Hematopoietic multipotent progenitor cell treated with erythropoietin and hydrocortisone succinate and interleukin-3 and kit ligand, for 4 days (in vitro differentiated cells): ENCODE measurements around the gene ATP10A.

Source experiments
- DNase-seq: peaks from one replicate; pipeline ENCODE4 v3.0.0-alpha.2; 2015

ATP10A gene

DNA sequence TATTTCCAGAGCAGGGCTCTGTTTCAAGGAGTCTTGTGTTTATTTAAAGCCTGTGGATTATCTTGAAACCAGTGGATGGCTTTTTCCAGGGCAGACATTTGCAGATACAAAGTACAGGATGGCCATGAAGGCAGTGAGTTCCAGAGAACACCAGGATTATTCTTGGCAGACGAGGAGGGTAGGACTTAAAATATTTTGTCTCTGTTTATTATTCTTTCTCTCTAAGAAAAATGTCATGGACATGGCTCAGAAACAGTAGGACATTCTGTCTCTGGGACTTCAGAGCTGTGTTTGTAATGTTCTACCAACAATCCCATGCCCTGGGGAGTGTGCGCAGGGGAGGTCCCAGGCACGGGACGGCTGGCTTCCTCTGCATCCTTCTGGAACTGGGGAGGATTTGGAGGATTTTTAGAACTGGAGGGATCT is 125.9 kb downstream of the ATP10A start:
- DNase-seq = no peak

DNA sequence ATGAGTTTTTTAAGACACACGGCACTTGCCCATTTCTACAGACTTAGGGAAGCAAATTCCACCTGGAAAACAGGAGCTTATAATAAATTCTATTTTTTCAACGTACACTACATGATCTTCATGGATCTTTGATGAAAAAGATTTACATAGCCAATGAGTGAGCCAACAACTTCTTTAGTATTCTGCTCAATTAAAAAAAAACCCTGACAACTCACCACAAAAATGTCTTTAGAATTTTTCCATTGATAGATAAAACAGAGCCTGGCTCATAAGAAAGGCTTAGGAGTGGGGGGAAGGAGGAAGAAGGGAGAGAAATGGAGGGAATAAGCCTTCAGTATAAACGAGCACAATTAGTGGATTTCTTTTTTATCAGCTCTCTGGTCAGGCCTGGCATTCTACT is 126.7 kb downstream of the ATP10A start:
- DNase-seq = no peak

DNA sequence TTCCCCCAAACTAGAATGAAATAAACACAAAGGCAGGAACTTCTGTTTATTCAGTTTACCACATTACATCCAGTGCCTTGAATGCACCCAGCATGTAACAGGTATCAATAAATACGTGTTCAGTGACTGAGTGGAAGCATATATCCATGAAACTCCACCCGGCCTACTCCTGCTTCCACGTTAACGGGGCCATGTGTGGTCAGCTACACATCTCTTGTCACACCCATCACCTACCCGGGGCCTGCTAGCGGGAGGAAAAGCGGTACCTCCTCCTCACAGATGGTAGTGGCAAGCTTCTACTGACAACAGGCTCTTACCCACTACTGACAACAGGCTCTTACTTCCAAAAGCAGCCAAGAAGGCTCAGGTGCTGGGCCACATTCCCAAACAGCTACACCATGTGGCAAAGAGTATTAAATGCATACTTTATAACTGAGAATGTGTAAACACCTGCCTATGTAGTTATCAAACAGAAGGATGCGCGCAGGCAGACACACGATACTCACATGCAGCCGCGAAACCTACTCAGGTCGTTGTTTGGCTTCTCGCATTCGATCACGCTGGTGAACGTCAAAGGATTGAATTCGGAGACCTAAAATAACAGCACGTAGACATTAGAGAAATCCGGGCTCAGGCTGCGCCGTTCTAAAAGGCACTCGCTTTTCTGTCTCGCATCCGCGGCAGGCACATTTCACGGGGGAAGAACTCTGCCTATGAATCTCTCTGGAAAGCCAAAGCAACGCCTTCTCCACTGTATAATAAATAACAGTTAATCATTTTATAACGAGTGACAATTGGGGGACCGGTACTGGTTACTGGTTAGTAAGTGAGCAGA is 127.4 kb downstream of the ATP10A start:
- DNase-seq = no peak

DNA sequence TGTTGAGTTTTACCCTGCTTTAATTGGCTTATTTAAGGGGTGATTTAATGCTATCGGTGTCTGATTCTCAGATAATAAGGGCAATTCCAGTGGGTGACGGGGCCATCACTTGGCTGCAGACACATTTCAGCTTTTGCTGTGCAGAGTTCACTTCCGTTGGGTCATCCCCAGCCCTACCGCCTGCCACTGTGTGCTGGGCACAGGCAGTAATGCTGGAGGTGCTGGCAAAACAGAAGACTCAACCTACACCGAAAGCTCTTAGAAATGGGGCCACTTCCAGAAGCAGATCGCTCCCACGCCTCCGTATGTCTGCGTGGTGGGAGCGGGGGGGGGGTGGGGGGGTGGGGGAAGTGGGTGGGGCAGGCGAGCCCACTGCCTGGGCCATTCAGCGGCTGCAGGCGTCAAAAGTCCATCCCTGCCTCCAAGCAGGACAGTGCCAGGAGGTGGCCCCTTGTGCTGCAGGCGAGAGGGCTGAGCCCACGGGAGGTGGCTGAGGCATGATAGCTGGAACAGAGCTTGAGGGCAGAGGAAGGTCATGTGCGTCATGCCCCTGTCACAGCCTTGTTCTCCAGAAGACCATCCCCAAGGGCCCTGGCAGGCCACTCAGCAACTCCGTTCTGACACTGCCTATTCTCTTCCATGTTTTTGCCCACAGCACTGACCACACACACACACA is 128.3 kb downstream of the ATP10A start:
- DNase-seq = no peak

DNA sequence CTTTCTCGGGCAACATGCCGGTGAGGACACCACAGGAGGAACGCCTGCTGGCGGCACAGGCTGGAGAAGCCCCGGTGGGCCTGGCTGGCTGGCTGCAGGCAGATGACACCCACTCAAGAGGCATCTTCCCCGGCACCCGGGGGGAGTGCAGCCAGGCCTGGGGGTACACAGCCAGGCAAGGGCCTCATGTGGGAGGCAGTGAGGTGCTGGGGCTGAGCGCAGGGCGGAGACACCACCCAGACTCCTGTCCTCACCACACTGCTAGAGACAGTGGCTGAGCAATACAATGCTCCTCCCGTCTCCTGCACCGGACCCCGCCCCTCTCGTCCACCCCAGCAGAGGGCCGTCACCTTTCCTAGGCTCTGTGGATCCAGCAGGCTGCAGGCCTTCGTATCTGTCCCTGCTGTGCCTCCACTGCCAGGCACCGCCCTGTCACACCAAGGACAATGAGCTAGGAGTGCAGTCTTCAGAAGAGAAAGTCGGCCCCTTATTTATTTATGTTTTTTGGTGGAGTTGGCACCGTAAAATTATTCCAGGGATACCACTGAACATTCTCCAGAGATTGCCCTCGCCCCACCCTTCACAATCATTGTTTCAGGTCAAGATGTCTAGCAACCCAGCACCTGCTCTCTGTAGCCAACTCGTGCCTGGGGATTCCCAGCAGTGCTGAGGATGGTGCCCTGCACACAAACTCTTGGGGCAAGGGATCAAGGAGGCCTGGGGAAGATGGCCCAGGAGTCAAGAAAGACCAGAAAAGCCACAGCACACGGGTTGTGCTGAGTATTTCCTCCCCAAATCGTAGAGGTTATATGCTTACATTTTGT is 129.1 kb downstream of the ATP10A start:
- no peak for DNase-seq

DNA sequence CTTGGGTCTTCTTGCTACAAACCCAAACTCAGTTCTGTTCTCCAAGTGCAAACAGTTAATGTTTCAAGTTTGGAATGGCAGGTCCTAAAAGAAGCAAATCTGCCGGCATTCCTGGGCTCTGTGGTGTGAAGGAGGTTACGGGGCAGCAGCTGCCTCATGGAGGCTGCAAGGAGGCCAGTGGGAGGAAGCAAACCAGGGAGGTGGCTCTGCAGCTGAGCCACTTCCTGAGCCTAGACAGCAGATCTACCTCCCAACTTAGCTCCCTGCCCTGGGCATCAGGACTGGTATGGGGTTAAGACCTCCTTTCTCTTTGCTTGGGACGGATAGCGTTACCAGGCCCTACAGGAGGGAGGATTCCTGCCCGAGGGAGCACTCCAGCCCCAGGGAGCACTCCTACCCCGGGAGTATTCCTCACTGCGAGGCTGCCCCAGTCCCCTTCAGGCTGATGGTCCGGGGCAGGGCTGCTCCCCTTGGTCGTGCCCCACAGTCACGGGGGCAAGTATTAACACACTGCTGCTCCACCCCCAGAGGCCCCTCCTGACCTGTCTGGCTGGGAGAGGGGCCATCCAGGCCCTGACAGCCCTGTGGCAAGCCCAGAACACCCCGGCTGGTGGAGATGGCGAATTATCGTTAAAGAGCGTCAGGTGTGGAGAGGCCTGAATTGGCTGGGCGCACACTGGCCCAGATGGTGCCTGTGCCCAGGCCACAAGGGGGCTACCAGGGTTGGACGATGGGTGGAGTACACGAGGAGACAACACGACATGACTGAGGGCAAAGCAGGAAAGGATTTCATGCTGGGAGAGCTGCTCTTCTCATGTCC is 129.9 kb downstream of the ATP10A start:
- DNase-seq = no peak

DNA sequence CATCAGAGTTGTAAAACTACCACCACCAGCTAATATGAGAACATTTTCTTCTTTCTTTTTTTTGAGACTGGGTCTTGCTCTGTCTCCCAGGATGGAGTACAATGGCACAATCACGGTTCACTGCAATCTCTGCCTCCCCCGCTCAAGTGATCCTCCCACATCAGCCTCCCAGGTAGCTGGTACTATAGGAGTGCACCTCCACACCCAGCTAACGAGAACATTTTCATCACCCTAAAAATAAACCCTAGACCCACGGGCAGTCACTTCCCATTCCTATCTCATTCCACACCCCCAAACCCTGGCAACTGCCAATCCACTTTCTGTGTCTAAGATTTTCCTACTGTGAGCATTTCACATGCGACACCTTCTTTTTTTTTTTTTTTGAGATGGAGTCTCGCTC is 130.9 kb downstream of the ATP10A start:
- no peak for DNase-seq

DNA sequence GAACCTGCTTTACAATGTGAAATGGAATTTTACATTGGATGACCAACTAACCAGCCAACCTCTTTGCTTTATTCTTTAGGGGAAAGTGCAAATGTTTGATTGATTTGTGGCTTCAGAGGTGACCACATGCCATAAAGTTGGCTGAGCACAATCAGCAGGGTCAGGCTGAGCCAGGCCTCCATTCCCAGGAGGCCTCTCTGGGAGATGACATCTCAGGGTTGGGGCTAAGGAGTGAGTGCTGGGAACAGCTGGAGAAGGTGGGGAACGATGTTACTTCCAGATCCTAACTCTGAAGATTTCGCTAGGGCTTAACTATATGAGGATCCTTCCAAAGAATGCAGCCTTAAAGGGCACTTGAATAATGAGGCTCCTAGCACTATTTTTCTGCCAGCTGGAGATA is 131.7 kb downstream of the ATP10A start:
- DNase-seq = no peak

DNA sequence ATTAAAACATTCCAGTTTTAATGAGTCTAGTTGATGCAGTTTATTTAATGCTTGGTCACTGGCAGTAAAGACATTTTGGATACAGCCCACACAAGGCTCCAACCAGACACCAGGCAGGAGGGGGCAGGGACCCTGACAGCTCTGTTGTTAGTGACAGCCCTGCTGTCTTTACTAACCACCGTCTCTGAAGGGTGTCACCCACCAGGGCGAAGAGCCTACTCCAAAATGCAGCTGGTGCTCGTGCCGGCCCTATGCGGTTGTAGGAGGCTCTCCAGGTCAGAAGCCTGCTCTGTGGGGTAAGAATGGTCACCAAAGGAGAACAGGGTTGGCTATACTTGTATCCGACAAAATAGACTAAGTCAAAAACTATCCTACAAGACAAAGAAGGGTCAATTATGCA is 132.2 kb downstream of the ATP10A start:
- DNase-seq = no peak

DNA sequence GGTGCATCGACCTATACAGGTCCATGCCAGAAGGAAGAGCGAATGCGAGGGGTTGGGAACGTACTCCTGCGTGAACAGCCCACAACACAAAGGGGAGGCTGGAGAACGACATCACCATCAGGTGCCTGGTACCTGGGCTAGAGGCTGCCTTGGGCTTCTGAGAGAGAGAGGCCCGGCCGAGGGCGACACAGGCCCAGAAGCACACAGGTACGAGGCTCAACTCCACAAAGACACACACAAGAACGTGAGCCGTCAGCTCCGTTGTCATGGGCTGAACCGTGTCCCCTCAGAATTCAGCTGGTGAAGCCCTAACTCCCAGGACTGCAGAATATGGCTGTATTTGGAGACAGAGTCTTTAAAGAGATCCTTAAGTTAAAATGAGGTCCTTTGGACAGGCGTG is 134.3 kb downstream of the ATP10A start:
- DNase-seq = no peak

DNA sequence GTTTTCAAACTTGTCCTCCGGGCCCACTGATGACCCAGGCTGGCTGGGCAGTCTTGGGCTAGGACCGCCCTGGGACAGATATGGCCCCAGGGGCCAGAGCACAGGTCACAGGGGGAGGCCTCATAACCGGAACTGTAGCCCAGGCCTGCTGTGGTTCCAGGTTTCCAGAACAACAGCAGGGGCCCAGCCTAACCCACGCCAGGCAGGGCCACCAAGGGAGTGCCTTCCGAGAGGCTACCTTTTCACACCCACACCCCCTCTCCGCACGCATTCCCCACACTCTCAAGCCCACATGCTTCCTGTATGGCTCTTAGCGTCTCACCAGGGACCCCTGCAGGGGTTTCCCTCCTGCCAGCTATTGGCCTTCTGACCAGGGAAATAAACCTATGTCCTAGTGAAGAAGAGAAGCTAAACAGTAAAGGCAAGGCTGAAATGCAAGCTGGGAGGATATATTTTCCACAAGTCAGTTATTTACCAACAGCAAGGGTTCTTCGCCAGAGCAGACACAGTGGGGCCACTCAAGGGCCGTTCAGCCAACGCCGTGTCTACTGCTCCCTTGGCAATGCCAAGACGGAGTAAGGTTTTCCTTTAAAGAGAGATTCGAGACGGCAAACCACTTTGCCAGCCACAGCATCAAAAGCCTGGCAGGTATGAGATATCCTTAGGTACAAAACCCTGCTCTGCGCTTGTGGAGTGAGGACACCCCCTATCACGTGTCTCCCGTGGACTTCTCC is 135.1 kb downstream of the ATP10A start:
- DNase-seq = no peak

DNA sequence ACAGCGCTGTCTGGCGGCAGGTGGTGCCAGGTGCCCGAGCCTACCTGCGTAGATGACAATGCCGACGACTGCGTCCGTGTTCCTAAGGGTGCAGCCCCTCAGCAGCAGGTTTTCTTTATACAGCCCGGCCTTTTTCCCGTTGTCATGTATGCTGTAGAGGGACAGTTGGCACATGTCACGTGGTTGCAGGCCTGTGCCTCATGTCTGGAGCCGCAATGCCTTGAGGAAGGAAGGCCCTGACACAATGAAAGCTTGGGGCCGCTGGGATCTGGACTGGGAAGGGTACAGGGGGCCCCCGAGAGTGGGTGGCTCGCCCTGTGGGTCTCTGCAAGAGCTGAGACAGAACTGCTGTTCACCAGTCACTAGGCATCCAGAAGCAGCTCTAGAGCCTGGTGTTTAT is 136.0 kb downstream of the ATP10A start:
- DNase-seq = no peak

DNA sequence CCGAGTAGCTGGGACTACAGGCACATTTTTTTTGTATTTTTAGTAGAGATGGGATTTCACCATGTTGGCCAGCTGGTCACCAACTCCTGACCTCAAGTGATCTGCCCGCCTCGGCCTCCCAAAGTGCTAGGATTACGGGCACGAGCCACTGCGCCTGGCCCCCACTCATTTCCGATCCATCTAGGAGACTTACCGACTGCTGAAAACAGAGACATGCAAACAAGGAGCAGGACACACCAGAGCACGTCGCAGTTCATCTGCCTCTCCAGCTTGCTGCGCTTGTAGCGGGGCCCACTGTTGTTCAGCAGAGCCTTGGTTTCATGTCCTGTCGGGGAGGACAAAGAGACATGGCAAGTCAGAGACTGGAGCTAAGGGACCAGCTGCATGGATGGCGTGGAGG is 137.4 kb downstream of the ATP10A start:
- no peak for DNase-seq

DNA sequence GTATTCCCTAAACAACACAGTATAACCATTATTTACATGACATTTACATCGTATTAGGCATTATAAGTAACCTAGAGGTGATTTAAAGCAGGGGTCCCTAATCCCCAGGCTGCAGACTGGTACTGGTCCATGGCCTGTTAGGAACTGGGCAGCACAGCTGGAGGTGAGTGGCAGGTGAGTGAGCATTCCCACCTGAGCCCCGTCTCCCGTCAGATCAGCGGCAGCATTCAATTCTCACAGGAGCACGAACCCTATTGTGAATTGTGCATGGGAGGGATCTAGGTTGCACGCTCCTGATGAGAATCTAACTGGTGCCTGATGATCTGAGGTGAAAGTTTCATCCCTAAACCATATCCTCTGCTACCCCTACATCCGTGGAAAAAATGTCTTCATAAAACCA is 138.2 kb downstream of the ATP10A start:
- DNase-seq = no peak

DNA sequence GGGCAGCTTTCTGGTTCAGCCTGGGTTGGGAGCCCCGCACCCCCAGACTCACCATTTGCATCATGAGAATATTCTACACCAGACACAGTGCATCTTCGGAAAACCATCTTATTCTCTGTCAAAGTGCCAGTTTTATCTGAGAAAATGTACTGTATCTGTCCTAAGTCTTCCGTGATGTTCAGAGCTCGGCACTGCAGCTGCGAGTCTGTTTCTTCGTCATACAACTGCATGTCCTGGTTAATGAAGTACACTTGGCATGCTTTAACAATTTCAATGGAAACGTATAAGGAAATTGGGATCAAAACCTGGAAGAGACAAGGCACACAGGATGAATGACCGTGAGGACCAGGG is 141.5 kb downstream of the ATP10A start:
- no peak for DNase-seq

DNA sequence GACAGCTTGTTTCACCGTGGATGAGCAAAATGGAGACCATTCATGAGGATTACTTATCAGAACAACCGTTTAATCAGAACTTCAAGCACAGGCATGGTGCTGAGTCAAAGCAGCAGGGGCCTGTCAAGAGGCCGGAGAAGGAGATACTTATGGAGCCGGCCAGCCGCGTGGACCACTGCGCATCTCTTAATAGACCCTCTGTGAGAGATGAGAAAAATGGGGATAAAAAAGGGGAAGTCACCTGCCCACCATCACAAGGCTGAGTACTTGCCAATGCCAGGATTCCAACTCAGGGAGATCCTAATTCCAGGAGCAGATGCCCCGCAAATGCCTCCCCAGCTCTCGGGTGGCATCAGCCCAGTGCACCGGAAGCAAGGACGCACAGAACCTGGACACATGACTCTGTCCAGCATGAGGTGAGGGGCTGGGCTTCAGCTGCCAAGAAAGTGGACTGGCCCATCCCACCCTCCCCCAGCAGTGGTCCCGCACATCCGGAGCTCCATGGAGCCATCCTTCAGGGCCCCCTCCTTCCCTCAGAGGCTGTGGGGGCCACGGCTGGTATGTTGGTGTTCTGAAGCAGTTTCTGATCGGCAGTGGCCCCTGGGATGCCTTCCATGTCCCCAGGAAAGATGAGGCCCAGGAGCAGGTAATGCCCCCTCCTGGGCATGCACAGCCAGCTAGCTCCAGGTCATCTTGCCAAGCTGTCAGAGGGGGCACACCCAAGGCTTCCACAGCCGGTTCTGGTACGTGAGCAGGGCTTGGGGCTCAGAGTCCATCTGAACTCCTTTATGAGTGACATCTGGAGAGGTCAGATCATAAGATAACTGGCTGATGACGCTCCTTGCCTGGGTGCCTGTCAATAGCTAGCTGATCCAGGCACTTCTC is 143.8 kb downstream of the ATP10A start:
- DNase-seq = no peak

DNA sequence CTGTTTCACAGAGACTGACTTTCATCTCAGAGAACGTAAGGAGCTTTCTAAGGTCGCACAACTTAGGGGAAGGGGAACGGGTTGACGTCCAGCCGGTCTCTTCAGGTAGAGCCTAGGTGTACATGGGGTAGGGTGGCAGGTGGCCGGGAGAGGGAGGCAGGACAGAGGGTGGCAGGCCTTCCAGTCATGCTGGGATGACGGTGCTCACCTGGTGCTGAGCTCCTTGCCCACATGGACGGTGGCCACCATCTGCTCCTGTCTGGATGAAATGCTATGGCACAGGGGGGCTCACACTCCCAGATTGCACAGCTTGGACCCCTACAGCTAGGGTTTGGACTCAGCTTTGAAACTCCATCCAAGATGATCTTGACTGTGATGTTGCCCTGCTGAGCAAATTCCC is 144.5 kb downstream of the ATP10A start:
- DNase-seq = no peak

DNA sequence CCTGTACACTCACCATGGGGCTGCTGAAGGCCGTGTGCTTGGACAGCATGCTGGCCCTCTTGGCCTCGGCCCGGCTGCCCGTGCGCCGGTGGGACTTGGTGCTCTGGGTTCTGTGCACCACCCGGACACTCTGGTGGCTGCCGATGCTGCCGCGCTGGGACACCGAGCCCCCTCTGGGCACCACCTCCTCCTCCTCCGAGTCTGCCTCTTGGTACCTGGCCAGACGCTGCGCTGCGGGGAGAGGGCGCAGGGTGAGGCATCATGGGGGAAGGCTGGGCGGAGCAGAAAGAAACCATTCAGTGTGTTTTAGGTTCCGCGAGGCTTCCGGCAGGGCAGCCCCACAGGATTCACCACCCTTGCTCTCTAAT is 145.0 kb downstream of the ATP10A start:
- DNase-seq = no peak

DNA sequence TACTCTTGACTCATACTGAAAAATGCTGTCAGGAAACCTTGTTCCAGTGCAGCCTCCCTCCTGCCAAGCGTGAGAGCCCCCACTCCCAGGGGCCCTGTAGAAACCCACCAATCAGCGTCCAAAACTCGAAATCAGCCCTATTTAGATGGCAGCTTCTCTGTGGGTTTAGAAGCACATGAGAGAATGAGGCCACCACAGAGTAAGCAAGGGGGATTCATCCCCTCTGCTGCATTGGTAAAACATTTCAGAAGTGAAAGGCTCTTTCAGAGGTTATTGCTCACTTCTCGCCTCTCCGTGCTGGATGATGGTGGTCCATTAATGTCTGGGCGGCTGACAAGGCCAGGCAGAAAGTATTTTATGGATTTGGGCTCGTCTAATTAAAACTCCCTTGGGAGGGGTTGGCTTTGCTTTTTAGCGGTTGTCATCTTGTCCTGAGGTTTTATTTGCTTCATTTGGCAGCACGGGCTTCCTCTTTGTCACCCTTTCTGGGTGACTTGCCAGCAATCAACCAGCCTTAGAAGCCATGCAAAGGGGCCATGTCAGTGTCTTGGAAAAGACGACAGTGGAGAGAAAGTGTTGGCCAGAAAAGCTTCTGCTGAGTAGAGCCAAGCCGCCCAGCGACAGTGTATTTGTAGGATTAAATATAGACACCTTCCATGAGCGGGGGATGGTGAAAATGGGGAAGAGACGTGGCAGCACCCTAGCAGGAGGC is 145.5 kb downstream of the ATP10A start:
- DNase-seq = peak; percentile 9

DNA sequence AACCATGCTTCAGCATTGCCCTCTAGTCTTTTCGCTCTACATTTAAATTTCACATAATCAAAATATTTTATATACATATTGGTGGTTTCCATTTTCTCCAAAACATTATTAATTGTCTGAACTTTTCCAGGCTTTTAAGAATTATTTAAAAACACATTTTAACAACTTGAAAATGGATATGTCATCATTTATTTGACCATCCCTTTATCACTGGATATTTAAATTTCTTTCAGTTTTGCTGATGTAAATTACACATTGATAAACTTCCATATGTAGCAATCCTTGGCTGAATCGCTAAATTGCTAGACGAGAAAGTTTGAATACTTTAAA is 146.0 kb downstream of the ATP10A start:
- no peak for DNase-seq
